Measurements from ENCODE around the gene PTPN4. TPM values are rescaled to one million over a fixed set of nuclear protein-coding genes. Genes with fewer than 3 reads are reported as not detected.

PTPN4 gene
- total RNA-seq, 1 experiment from 2014 or later: 15.1 TPM

DNA sequence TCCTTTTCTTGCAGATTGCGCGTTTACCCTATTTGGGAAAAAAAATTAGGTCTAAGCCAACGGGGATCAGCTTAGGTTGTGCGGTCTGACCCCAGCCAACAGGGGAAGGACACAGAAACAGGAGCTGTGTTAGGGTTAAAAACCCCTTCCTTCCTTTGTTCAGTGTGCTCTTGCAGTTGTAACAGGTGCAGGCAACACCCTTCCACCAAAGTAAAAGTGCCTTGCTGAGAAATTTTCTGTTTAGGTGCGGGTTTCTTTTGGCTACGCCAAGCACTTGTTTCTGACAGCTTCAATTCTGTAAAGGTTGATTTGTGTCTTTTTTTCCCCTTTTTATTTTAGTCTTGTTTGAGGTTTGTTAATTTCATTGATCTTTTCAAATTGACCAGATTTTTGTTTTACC lies 92.5 kb downstream of the PTPN4 start:
- no peak for DNase-seq (ENCODE audit: low spot score)

- DNase-seq (ENCODE audit: low spot score): no peak
Measured at GRCh38 chr2:119853777-119854399, 94.2 kb downstream of the PTPN4 start.

- DNase-seq (ENCODE audit: low spot score): no peak
Measured at GRCh38 chr2:119856469-119856901, 96.8 kb downstream of the PTPN4 start.

DNA sequence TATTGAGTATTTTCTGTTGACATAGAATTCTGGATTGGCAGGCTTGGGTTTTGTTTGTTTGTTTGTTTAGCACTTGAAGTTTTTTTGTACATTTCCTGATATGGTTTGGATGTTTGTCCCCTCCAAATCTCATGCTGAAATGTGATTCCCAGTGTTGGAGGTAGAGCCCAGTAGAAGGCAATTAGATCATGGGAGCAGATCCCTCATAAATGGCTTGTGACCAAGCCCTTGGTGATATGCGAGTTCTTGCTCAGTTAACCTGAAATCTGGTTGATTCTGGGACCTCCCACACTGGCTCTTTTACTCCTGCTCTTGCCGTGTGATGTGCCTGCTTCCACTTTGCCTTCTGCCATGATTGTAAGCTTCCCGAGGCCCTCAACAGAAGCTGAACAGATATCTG lies 98.0 kb downstream of the PTPN4 start:
- DNase-seq (ENCODE audit: low spot score): no peak

GRCh38 chr2:119859528-119859927 lies 99.8 kb downstream of the PTPN4 start:
- no peak for DNase-seq (ENCODE audit: low spot score)

GRCh38 chr2:119860924-119861323 lies 101.2 kb downstream of the PTPN4 start:
- no peak for DNase-seq (ENCODE audit: low spot score)

- DNase-seq (ENCODE audit: low spot score): no peak
Measured at GRCh38 chr2:119862127-119862889, 102.6 kb downstream of the PTPN4 start.

- DNase-seq (ENCODE audit: low spot score): no peak
Measured at GRCh38 chr2:119864318-119864717, 104.6 kb downstream of the PTPN4 start.

DNA sequence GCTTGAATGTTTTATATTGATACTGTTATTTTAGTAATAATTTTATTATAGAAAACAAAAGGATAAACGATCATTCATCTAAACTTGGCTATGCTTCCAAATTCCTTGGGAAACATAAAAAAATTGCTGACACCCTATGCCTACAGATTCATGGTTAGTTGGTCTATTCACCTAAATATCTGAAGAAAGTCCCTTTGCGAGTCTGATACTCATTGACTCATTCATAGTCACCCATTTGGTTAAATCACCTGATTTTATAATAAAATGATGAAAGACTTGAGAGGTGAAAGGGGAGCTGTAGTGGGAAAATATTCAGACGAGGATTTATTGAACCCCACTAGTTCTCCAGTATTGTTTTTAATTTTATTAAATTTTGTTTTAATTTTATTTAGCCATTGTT lies 112.0 kb downstream of the PTPN4 start:
- no peak for DNase-seq (ENCODE audit: low spot score)

- DNase-seq (ENCODE audit: low spot score): no peak
Measured at GRCh38 chr2:119873350-119874315, 113.9 kb downstream of the PTPN4 start.

- no peak for DNase-seq (ENCODE audit: low spot score)
Measured at GRCh38 chr2:119879502-119879901, 119.8 kb downstream of the PTPN4 start.

- no peak for DNase-seq (ENCODE audit: low spot score)
Measured at GRCh38 chr2:119888680-119889079, 129.0 kb downstream of the PTPN4 start.

- DNase-seq (ENCODE audit: low spot score): no peak
Measured at GRCh38 chr2:119897736-119898395, 138.1 kb downstream of the PTPN4 start.

DNA sequence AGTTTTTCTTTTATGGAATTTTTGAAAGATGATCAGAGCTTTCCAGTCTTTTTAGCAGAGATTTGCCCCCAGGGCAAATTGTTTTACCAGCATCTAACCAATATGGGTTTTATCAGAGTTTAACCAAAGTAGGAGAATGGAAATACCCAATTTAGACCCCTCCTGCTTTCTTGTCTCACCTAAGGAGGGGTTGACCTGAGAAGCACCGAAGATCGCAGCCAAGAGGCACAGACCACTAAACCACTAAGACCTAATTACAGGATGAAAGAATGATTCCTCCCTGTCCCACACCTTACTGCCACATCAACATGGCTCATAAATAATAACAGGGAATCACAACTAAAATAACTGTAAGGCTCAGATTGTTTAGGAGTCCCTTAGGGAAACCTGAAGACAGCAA lies 141.3 kb downstream of the PTPN4 start:
- DNase-seq (ENCODE audit: low spot score): no peak

DNA sequence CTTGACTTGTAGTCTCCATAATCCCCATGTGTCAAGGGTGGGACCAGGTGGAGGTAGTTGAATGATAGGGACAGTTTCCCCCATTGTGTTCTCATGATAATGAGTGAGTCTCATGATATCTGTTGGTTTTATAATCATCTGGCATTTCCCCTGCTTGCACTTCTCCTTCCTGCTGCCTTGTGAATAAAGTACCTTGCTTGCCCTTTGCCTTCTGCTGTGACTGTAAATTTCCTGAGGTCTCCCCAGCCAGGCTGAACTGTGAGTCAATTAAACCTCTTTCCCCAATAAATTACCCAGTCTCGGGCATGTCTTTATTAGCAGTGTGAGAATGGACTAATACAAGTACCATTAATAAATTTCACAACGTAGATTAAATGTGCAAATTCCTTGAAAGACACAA lies 150.8 kb downstream of the PTPN4 start:
- no peak for DNase-seq (ENCODE audit: low spot score)

GRCh38 chr2:119914266-119914665 lies 154.5 kb downstream of the PTPN4 start:
- DNase-seq (ENCODE audit: low spot score): no peak

GRCh38 chr2:119921825-119922224 lies 162.1 kb downstream of the PTPN4 start:
- no peak for DNase-seq (ENCODE audit: low spot score)

DNA sequence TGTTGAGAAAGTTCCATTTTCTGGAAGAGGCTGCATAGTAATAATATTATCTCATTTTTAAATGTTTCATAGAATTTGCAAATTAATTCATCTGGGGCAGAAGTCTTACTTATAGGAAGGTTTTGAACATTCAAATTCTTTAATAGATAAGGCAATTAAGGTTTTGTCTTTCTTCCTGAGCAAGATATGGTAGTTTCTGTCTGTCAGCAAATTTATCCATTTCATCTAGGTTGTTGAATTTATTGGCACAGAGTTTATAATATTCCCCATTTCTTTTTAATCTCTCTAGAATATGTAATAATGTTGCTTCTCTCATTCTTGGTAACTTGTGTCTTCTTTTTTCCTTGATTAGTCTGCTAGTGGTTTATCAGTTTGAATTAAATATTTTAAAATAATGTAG lies 163.0 kb downstream of the PTPN4 start:
- no peak for DNase-seq (ENCODE audit: low spot score)

DNA sequence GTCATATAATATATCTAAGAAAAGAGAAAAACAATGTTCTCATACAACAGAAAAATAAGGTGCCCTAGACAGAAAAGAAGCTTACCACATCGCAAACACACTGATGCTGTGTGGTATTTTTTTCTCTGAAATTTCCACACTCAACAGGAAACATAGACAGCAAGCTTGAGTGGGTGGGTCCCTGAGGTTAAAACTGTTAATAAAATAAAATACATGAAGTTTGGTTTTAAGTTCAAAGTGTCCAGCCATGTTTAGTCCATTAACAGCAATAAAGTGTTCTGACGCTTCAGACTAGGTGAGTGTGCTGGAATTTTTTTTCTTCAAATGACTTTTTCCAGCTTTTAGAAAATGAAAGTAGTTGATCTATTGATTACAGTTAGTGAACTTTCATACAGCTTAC lies 169.8 kb downstream of the PTPN4 start:
- no peak for DNase-seq (ENCODE audit: low spot score)

DNA sequence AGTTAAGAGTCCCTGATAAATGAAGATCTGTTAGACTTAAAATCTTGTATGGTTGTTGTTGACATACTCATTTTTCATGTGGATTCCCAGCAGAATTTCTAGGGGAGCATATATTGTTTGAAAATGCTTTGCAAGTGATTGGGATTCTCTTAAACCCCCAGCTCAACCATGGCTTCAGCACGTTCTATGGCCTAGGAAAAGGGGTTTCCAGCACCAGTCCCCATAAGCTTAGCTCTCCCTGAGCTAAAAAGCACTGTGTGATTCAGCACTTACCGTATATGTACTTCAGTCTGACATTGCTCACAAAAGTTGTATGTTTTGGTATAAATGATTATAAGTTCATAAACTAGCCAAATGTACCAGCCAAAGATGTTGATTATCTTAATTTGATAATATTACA lies 173.1 kb downstream of the PTPN4 start:
- DNase-seq (ENCODE audit: low spot score): no peak

DNA sequence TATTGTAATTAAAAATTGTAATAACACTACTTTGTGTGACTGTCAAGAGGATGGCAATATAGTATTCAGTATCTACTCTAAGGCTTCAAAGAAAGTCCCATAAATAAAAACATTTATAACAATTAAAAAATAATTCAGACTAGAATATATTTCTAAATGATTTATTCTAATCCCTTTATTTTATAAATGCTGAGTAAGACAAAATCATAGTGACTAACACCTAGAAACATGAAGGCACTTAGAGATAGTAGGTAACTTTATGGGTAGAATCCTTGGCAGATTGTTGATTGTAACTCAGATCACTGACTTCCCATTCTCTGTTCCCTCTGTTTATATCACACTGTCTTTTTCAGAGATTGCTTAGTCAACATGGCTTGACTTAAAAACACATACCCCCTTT lies 174.6 kb downstream of the PTPN4 start:
- no peak for DNase-seq (ENCODE audit: low spot score)

DNA sequence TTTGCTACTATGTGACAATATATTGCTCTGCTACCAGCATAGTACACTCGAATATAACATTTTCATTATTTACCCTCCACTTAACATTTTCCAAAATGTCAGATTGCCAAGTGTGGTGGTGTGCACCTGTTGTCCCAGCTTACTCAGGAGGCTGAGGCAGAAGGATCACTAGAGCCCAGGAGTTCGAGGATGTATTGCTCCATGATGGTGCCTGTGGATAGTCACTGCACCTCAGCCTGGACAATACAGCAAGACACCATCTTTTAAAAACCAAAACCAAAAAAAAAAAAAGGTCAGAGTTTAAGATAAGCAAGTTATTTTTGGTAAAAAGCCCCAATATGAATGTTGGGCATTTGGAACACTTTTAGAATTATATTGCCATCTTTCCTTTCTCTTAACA lies 178.0 kb downstream of the PTPN4 start:
- DNase-seq (ENCODE audit: low spot score): no peak
